NCI-H526 (cell line): ENCODE measurements around the gene ZNF385A.
"Not testable (repeated sequence)": the region's sequence is repeated elsewhere in the genome, so short reads cannot be mapped to it uniquely, and the experiment has no call there.

Source experiments
- DNase-seq, 2 experiments: peaks; one replicate each; lab custom pipeline; 2025; lab: John Stamatoyannopoulos, UW

Gene ZNF385A

DNA sequence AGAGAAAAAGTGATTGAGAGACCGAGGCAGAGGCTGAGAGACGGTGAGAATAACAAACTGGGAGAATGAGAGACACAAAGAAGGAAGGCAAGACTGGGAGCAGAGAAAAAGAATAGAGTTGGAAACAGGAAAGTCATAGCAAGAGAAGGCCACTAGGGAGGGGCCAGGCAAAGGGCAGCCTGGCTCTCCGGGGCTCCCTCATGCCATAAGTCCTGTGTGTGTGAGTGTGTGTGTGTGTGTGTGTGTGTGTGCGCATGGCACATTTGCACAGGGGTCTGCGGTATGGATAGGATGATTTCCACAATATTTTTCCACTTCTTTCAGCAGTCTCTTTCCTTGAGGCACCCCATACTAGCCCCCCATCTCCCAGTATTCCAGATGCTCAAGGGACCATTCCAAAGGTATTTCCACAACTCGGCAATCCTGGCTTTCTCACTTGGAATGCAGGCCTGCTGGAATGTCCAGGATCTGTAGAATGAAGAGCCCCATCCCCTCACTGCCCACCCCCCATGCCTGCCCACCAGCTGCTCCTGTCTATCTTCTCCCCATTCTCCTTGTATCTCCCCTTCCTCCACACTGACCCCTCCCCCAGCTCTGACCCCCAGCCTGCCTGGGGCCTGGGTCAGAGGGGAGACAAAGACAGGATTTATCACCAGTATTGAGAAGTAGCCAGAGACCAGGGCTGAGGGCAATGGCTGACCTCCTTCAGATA, 29.3 kb downstream of the ZNF385A start:
- DNase-seq = no peak

DNA sequence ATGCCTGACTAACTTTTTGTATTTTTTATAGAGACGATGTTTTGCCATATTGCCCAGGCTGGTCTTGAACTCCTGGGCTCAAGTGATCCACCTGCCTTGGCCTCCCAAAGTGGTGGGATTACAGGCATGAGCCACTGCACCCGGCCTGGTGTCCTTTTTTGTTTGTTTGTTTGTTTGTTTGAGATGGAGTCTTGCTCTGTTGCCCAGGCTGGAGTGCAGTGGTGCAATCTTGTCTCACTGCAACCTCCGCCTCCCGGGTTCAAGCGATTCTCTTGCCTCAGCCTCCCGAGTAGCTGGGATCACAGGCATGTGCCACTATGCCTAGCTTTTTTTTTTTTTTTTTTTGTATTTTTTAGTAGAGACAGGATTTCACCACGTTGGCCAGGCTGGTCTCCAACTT, 30.3 kb downstream of the ZNF385A start:
- not testable (repeated sequence) for DNase-seq

GRCh38 chr12:54352891-54353874, 31.4 kb downstream of the ZNF385A start:
- DNase-seq = peak in 1 of 2 experiments; percentile 40

- peak in 1 of 2 experiments; percentile 64 for DNase-seq
These were observed 32.5 kb downstream of the ZNF385A start for GRCh38 chr12:54352022-54352531.

DNA sequence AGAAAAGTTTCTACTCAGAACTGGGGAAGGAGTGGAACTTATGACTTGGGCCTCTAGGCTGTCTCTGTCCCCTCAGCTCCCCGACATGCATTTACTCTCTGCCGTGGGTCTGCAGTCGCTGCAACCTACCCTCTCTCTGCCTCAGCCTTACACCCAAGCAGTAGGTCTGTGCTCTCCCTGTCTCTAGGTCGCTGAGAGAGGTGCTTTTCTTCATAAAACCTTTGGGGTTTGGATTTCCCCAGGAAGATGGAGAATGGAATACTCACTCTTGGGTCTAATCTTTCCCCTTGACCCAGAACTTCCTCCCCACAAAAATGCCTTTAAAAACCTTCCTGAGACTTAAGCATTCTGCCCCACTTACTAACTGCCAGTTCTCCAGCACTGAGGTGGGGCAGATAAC, 33.2 kb downstream of the ZNF385A start:
- no peak for DNase-seq

GRCh38 chr12:54350743-54351142, 33.8 kb downstream of the ZNF385A start:
- no peak for DNase-seq

GRCh38 chr12:54349679-54350078, 34.9 kb downstream of the ZNF385A start:
- DNase-seq = no peak

- no peak for DNase-seq
These were observed 35.5 kb downstream of the ZNF385A start for GRCh38 chr12:54349036-54349435.

- DNase-seq = no peak
These were observed 42.9 kb downstream of the ZNF385A start for GRCh38 chr12:54341378-54342300.

DNA sequence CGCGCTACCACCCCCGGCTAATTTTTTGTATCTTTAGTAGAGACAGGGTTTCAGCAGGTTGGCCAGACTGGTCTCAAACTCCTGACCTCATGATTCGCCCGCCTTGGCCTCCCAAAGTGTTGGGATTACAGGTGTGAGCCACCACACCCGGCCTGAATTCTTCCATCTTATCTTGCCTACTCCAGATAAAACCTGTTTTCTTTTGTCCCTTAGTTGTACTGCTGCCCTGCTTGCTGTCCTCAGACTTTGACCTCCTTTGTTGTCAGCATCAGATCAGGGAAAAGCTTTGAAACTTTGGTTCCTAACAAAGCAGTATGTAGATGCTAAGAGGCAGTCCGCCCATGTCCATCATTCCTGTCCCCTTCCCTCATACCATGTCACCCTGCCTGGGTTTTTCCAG, 43.7 kb downstream of the ZNF385A start:
- DNase-seq = no peak

DNA sequence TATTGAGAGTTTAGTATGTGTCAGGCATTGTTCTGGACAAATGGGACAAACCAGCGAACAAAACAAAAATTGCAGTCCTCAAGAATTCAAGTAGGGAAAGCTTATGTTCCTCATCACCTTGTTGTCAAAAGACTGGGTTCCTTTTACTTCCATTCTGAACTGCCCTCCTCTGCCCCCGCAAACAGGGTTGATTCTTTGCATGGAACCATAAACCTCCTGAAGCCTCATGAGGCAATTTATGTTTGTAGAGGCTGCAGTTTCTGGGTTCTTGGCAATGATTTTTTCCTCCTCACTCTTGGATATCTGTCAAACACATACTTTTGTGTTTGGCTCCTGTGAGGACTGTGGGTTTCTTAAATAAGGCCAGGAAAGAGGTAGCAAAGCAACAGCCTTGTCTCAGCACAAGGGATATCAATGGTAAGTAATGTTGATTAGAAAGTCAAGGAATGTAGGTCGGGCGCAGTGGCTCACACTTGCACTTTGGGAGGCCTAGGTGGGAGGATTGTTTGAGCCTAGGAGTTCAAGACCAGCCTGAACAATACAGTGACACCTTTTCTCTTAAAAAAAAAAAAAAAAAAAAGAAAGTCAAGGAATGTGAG, 45.7 kb downstream of the ZNF385A start:
- no peak for DNase-seq

- DNase-seq = no peak
These were observed 46.5 kb downstream of the ZNF385A start for GRCh38 chr12:54337854-54338650.

DNA sequence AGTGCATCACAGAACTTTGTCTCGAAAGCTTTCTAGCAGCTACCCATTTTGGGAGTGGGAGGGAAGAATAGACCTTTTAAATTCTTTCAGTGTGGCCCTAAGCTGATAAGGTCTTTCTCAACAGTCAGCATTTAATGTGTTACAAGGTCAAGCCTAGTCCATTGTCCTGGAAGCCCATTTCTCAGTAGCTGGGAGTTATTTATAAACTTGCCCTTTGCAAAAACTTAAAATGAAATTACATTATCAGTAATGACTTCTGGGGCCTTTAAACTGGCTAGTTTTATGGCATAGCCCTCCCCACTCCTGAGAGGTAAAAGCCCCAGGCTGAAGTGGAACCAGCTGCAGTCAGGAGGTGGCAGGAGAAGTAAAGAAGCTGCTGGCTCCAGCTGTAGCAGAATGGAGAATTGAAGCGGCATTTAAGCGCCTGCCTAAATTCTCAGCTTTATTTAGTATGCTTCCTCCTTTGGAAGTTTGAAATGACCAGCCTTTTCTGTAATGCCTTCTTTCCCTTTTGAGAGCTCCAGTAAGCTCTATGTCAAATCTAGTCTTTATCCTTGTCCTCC, 47.2 kb downstream of the ZNF385A start:
- no peak for DNase-seq

- DNase-seq = no peak
These were observed 51.0 kb downstream of the ZNF385A start for GRCh38 chr12:54333420-54334034.

DNA sequence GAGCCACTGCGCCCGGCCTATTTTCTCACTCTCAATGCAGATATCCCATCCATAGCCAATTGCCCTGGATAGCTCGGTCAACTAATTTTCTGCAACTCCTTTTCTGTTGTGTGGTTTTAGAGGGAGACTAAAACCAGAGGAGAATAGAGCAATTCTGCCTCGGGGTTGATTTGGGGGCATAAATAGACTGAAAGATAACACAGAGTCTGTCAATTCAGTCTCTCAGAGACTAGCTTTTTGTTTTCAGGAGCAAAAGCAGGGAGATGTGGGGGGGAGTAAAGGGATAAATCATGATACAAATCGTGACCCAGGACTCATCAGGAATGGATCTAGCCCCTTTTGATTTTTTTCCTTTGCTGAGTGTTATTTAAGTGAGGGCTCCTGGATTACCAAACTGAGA, 53.1 kb downstream of the ZNF385A start:
- no peak for DNase-seq

GRCh38 chr12:54330442-54330841, 54.1 kb downstream of the ZNF385A start:
- DNase-seq = no peak

- no peak for DNase-seq
These were observed 54.8 kb downstream of the ZNF385A start for GRCh38 chr12:54329759-54330158.

- no peak for DNase-seq
These were observed 55.8 kb downstream of the ZNF385A start for GRCh38 chr12:54328595-54329337.
